Activated CD4-positive, alpha-beta T cell treated with anti-CD3 and anti-CD28 coated beads, Interleukin-2, amount 10 ng/mL, durations not matched to agents 24 days and 14 days (primary cell): ENCODE measurements around the gene PLD3. TPM values are rescaled to one million over a fixed set of nuclear protein-coding genes. Genes with fewer than 3 reads are reported as not detected.

Source experiments
- DNase-seq: peaks from one replicate; pipeline ENCODE4 v3.0.0; 2022
- H3K27ac Mint-ChIP-seq: one replicate; pipeline ENCODE4 v1.8.0; 2022; ENCODE audit warnings: mild to moderate bottlenecking, mixed read lengths
- H3K27me3 Mint-ChIP-seq: one replicate; pipeline ENCODE4 v1.8.0; 2022; ENCODE audit warnings: mixed read lengths
- H3K36me3 Mint-ChIP-seq: one replicate; pipeline ENCODE4 v1.8.0; 2022; ENCODE audit warnings: low read depth, mild to moderate bottlenecking, mixed read lengths
- H3K4me1 Mint-ChIP-seq: one replicate; pipeline ENCODE4 v1.8.0; 2021; ENCODE audit warnings: mixed read lengths
- H3K4me3 Mint-ChIP-seq: one replicate; pipeline ENCODE4 v1.8.0; 2022; ENCODE audit warnings: mild to moderate bottlenecking, moderate library complexity, mixed read lengths
- H3K9me3 Mint-ChIP-seq: one replicate; pipeline ENCODE4 v1.8.0; 2021; ENCODE audit warnings: mixed read lengths
- intact Hi-C: fragments of 100-400 bp; cut with micrococcal nuclease; formaldehyde crosslinking; loops from one replicate; pipeline ENCODE4 v1.15.1; 2023
- total RNA-seq: library from RNA; stranded (reverse); gene quantifications from 2 replicates; pipeline ENCODE4 v1.2.3, GENCODE V29; 2022

The PLD3 gene
- 49.4 and 52.2 TPM in 2 replicates for total RNA-seq

- intact Hi-C loops = loop anchor here (1.0 to 2.0 kb wide), 2 partner anchors 63 to 94 kb away; partner anchors contain the start of gene AKT2
- Mint-ChIP-seq H3K4me1 (peaks cover 23% of the 10 kb centered on the region), H3K9me3 (no peaks in the 10 kb centered on the region), H3K4me3 (peak within 1 kb of the TSS; percentile 88), H3K27me3 (peaks cover 2% of the 10 kb centered on the region), H3K36me3 (peaks cover 3% of the 10 kb centered on the region), H3K27ac (peak within 1 kb of the TSS; percentile 87)
- DNase-seq = peak; percentile 100
These were observed at the start of gene PLD3, which contains the start of gene C19orf47 for GRCh38 chr19:40348125-40348913. PLD3 (plus strand) TSS chr19:40348695; CDS start chr19:40366484, 17,789 bp downstream. C19orf47 (minus strand) TSS chr19:40348397; CDS start chr19:40341857, 6,540 bp downstream.

DNA sequence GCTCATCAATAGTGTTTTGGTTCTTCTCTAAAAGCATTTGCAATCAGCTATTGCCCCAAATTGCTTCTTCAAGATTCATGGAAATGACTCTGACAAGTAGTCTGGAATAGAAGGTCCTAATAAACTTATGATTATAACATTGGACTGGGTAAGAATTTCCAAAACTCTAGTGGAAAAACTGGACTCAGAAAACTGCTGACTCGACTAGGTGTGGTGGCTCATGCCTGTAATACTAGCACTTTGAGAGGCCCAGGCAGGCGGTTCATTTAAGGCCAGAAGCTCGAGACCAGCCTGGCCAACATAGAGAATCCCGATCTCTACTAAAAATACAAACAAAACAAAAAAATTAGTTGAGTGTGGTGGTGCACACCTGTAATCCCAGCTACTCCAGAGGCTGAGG is 47.8 kb upstream of the PLD3 start:
- Mint-ChIP-seq H3K27ac (no peak overlapping the region), H3K4me3 (no peak overlapping the region), H3K4me1 (peaks cover 3% of the 10 kb centered on the region), H3K9me3 (no peaks in the 10 kb centered on the region), H3K36me3 (no peaks in the 10 kb centered on the region), H3K27me3 (peaks cover 1% of the 10 kb centered on the region)
- no peak for DNase-seq
- intact Hi-C loops = loop anchor here (10.0 kb wide), 2 partner anchors 224 to 294 kb away; no protein-coding TSS in a partner anchor

DNA sequence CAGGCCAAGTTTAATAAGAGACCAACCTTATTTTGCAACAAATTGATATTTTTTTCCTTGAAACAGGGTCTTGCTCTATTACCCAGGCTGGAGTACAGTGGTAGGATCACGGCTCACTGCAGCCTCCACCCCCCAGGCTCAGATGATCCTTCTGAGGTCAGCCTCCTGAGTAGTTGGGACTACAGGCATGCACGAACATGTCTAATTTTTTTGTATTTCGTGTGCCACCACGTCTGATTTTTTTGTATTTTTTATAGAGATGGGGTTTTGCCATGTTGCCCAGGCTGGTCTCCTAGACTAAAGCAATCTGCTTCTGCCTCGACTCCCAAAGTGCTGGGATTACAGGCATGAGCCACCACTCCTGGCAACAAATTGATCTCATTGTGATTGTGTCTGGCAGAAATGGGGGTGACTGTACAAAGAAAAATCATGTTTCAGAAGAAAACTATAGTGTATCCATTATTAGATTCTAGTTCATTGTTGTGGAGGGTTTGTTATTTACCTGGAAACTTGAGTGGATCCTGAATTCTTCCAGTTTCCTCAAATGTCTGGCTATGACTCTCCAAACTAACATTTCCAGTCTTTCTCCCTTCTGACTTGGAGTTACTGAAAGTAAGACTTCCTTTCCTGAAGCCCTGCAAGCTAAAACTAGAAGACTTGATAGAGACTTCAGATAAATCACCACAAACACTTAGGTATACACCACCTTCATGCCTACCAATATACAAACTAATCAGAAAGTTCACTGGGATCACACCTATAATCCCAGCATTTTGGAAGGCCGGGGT is 46.1 kb upstream of the PLD3 start:
- DNase-seq = no peak
- Mint-ChIP-seq H3K27me3 (peaks cover 1% of the 10 kb centered on the region), H3K27ac (no peak overlapping the region), H3K4me3 (no peak overlapping the region), H3K4me1 (peaks cover 3% of the 10 kb centered on the region), H3K9me3 (no peaks in the 10 kb centered on the region), H3K36me3 (no peaks in the 10 kb centered on the region)
- intact Hi-C loops = loop anchor here (10.0 kb wide), 2 partner anchors 222 to 292 kb away; no protein-coding TSS in a partner anchor

DNA sequence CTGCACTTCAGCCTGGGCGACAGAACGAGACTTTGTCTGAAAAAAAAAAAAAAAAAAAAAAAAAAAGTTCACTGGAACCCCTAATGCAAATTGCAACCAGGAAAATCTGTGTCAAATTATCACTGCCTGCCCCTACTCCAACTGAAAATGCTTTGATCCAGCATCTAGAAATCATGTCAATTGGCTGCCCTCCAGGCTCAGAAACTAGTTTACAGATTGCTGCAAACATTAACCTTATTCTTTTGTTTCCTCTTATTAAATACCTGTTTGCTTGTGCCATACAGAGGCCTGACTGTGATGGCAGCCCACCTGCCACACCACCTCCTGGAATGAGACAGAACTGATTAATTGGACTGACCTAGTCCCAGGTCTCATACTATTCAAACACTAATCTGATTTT is 44.7 kb upstream of the PLD3 start:
- no peak overlapping the region for H3K27ac Mint-ChIP-seq
- peaks cover 1% of the 10 kb centered on the region for H3K27me3 Mint-ChIP-seq
- no peaks in the 10 kb centered on the region for H3K9me3 Mint-ChIP-seq
- H3K4me1 Mint-ChIP-seq = peaks cover 3% of the 10 kb centered on the region
- DNase-seq = no peak
- H3K36me3 Mint-ChIP-seq = no peaks in the 10 kb centered on the region
- intact Hi-C loops = loop anchor here (10.0 kb wide), 2 partner anchors 221 to 291 kb away; no protein-coding TSS in a partner anchor
- H3K4me3 Mint-ChIP-seq = no peak overlapping the region

DNA sequence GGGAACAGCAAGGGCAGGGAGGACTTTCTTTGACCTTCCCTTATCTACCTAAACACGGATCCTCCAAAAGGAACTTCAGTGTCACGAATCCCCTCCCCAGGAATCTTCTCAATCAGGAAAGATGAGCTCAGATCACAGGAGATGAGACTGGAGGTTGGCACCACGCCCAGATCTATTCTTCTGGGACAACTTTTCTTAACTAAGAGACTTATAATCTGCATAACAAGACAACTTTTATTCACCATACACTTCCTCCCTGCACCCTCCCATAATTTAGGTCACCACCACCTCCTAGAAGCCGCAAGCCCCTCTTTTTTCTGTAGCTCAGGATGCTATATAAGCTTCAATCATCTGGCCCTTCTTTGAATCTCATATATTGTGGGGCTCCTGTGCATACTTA is 44.2 kb upstream of the PLD3 start:
- Mint-ChIP-seq H3K27me3 (peaks cover 1% of the 10 kb centered on the region), H3K4me3 (no peak overlapping the region), H3K9me3 (no peaks in the 10 kb centered on the region), H3K36me3 (no peaks in the 10 kb centered on the region), H3K27ac (no peak overlapping the region), H3K4me1 (peaks cover 3% of the 10 kb centered on the region)
- no peak for DNase-seq
- intact Hi-C loops = loop anchor here (10.0 kb wide), 2 partner anchors 220 to 290 kb away; no protein-coding TSS in a partner anchor

GRCh38 chr19:40305403-40305802 is 43.1 kb upstream of the PLD3 start:
- Mint-ChIP-seq H3K27ac (no peak overlapping the region), H3K4me3 (no peak overlapping the region), H3K36me3 (no peaks in the 10 kb centered on the region), H3K27me3 (peaks cover 1% of the 10 kb centered on the region), H3K4me1 (peaks cover 3% of the 10 kb centered on the region), H3K9me3 (no peaks in the 10 kb centered on the region)
- intact Hi-C loops = loop anchor here (1.0 to 10.0 kb wide), 3 partner anchors 219 to 329 kb away; no protein-coding TSS in a partner anchor
- peak; percentile 92 for DNase-seq

DNA sequence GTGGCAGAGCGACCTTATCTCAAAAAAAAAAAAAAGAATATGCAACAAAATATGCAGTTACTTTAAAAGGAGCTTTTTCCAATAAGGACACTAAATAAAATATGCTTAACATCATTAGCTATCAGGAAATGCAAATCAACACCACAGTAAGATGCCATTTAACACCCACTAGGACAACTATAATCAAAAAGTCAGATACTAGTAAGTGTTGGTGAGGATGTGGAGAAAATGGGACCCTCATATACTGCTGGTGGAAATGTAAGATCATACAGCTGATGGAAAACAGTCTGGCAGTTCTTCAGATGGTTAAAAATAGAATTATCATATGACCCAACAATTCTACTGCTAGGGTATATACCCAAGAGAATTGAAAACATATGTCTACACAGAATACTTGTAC is 38.8 kb upstream of the PLD3 start:
- no peak overlapping the region for H3K4me3 Mint-ChIP-seq
- intact Hi-C loops = loop anchor here (10.0 kb wide), 2 partner anchors 215 to 285 kb away; no protein-coding TSS in a partner anchor
- no peak for DNase-seq
- H3K4me1 Mint-ChIP-seq = peaks cover 3% of the 10 kb centered on the region
- H3K36me3 Mint-ChIP-seq = no peaks in the 10 kb centered on the region
- no peaks in the 10 kb centered on the region for H3K9me3 Mint-ChIP-seq
- peaks cover 1% of the 10 kb centered on the region for H3K27me3 Mint-ChIP-seq
- H3K27ac Mint-ChIP-seq = no peak overlapping the region

GRCh38 chr19:40312533-40312932 is 36.0 kb upstream of the PLD3 start:
- H3K27me3 Mint-ChIP-seq = no peaks in the 10 kb centered on the region
- H3K9me3 Mint-ChIP-seq = no peaks in the 10 kb centered on the region
- no peak for DNase-seq
- peaks cover 5% of the 10 kb centered on the region for H3K36me3 Mint-ChIP-seq
- H3K27ac Mint-ChIP-seq = no peak overlapping the region
- H3K4me1 Mint-ChIP-seq = no peaks in the 10 kb centered on the region
- intact Hi-C loops = no loop called here
- H3K4me3 Mint-ChIP-seq = no peak overlapping the region

DNA sequence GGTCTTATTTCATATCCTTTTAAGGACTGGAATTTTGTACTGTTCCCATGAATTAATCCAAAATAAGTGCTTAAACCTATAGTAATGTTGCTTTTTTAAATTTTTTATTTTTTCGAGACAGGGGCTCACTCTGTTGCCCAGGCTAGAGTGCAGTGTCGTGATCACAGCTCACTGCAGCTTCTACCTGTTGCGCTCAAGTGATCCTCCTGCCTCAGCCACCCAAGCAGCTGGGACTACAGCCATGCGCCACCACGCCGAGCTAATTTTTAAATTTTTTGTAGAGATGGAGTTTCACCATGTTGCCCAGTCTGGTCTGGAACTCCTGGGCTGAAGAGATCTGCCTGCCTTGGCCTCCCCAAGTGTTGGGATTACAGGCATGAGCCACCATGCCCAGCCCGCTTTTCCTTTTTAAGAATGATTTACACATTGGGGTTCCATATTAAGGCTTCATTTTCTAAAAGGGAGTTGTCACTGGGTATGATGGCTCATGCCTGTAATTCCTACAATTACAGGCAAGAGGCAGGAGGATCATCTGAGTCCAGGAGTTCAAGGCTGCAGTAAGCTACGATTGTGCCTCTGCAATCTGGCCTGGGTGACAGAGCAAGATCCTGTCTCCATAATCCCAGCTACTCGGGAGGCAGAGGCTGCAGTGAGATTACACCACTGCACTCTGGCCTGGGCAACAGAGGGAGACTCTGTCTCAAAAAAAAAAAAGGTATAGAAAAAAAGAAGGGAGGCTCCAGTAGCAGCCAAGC is 35.1 kb upstream of the PLD3 start:
- intact Hi-C loops = no loop called here
- Mint-ChIP-seq H3K4me1 (no peaks in the 10 kb centered on the region), H3K4me3 (no peak overlapping the region), H3K9me3 (no peaks in the 10 kb centered on the region), H3K27ac (no peak overlapping the region), H3K27me3 (no peaks in the 10 kb centered on the region), H3K36me3 (peaks cover 7% of the 10 kb centered on the region)
- no peak for DNase-seq

GRCh38 chr19:40314656-40315055 is 33.8 kb upstream of the PLD3 start:
- no peaks in the 10 kb centered on the region for H3K4me1 Mint-ChIP-seq
- DNase-seq = no peak
- peaks cover 9% of the 10 kb centered on the region for H3K36me3 Mint-ChIP-seq
- no peaks in the 10 kb centered on the region for H3K27me3 Mint-ChIP-seq
- no peak overlapping the region for H3K27ac Mint-ChIP-seq
- no peak overlapping the region for H3K4me3 Mint-ChIP-seq
- intact Hi-C loops = no loop called here
- H3K9me3 Mint-ChIP-seq = no peaks in the 10 kb centered on the region

- no peak overlapping the region for H3K4me3 Mint-ChIP-seq
- H3K27ac Mint-ChIP-seq = no peak overlapping the region
- no peak for DNase-seq
- peaks cover 19% of the 10 kb centered on the region for H3K36me3 Mint-ChIP-seq
- no peaks in the 10 kb centered on the region for H3K9me3 Mint-ChIP-seq
- H3K4me1 Mint-ChIP-seq = no peaks in the 10 kb centered on the region
- no peaks in the 10 kb centered on the region for H3K27me3 Mint-ChIP-seq
- intact Hi-C loops = no loop called here
These were observed 32.6 kb upstream of the PLD3 start for GRCh38 chr19:40315812-40316470.

GRCh38 chr19:40317338-40317737 is 31.2 kb upstream of the PLD3 start:
- no peaks in the 10 kb centered on the region for H3K27me3 Mint-ChIP-seq
- H3K36me3 Mint-ChIP-seq = peaks cover 26% of the 10 kb centered on the region
- H3K4me1 Mint-ChIP-seq = no peaks in the 10 kb centered on the region
- H3K9me3 Mint-ChIP-seq = no peaks in the 10 kb centered on the region
- DNase-seq = no peak
- no peak overlapping the region for H3K4me3 Mint-ChIP-seq
- intact Hi-C loops = no loop called here
- no peak overlapping the region for H3K27ac Mint-ChIP-seq

DNA sequence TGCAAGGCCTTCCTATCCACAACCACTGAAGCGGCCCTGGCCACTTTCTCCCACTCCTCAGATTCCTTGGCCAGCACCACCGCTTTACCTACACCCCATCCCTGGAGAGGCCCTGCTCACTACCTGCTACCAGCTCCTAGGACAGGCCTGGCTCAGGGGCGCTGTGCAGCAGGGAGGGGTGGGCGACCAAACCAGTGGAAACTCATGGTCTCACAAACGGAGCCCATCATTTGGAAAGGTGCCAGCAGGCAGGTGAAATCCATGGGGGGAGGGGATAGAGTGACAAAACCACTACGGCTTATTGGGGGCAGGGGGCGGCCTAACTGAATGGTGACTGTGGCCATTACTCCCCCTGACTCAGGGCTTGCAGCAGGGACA is 27.9 kb upstream of the PLD3 start:
- Mint-ChIP-seq H3K9me3 (no peaks in the 10 kb centered on the region), H3K4me3 (no peak overlapping the region), H3K4me1 (no peaks in the 10 kb centered on the region), H3K36me3 (peaks cover 46% of the 10 kb centered on the region), H3K27ac (no peak overlapping the region), H3K27me3 (no peaks in the 10 kb centered on the region)
- intact Hi-C loops = no loop called here
- DNase-seq = no peak
